Choroid plexus epithelial cell (primary cell): ENCODE data around the gene ACTA2.
A peak's percentile ranks its signal among the peaks of the same experiment; 100 is the strongest.

Experiments
- DNase-seq: peaks from one replicate; pipeline ENCODE4 v3.0.0-alpha.2; 2010; ENCODE audit warnings: low read depth
- H3K4me3 ChIP-seq: 2 replicates; pipeline ENCODE4 v1.5.1; 2011; ENCODE audit warnings: low read depth, mild to moderate bottlenecking, control low read depth, low read length, moderate library complexity
- TF ChIP-seq, protein P1 (sequence below): conservative IDR thresholded peaks from 2 replicates; pipeline ENCODE4 v1.5.1; 2011; ENCODE audit warnings: low read depth, mild to moderate bottlenecking, control low read depth, inconsistent platforms, low read length, moderate library complexity

Gene ACTA2

DNA sequence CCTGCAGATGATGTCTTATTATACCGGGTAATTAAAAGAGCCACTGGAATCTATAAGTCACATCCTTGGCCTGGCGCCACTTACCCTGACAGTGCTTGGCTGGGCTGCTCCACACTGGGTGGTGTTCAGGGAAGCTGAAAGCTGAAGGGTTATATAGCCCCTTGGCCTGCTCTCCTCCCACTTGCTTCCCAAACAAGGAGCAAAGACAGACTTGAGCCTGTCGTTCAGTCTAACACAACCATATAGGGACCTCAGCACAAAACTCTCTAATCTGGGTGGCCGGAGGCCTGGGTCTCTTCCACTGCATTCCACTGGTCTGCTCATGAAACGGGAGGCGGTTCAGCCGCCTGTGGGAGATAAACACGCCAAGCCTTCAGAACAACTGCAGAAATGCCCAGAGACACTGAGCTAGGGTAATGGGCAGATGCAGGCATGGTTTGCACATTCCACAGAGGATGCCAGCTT, at the start of gene ACTA2:
TSS of gene ACTA2 (minus strand) at position 127 of the 465 bp plus-strand sequence. CDS start 3,843 bp downstream, outside the sequence.
- TF ChIP-seq, protein P1, sequence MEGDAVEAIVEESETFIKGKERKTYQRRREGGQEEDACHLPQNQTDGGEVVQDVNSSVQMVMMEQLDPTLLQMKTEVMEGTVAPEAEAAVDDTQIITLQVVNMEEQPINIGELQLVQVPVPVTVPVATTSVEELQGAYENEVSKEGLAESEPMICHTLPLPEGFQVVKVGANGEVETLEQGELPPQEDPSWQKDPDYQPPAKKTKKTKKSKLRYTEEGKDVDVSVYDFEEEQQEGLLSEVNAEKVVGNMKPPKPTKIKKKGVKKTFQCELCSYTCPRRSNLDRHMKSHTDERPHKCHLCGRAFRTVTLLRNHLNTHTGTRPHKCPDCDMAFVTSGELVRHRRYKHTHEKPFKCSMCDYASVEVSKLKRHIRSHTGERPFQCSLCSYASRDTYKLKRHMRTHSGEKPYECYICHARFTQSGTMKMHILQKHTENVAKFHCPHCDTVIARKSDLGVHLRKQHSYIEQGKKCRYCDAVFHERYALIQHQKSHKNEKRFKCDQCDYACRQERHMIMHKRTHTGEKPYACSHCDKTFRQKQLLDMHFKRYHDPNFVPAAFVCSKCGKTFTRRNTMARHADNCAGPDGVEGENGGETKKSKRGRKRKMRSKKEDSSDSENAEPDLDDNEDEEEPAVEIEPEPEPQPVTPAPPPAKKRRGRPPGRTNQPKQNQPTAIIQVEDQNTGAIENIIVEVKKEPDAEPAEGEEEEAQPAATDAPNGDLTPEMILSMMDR: no peak
- peak; percentile 36 for DNase-seq
- peak within 1 kb of the TSS; percentile 18 for H3K4me3 ChIP-seq

DNA sequence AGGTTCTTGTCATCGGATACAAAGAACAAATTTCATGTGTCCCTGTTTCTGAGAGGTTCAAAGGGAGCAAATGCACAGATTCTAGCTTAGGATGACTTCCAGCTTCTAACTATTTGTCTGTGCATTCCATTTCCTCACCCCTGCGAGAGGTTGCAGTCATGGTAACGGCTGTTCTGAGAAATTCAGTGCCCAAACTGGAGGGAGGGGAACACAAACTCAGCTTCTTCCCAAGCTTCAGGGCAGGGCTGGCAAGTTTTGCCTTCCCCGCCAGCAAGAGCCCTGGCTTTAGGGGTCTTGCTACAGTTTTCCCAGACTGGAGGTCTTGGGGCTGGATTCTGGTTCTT, 49.1 kb upstream of the ACTA2 start:
- H3K4me3 ChIP-seq: no peak overlapping the region
- TF ChIP-seq, protein P1: no peak
- peak; percentile 75 for DNase-seq

DNA sequence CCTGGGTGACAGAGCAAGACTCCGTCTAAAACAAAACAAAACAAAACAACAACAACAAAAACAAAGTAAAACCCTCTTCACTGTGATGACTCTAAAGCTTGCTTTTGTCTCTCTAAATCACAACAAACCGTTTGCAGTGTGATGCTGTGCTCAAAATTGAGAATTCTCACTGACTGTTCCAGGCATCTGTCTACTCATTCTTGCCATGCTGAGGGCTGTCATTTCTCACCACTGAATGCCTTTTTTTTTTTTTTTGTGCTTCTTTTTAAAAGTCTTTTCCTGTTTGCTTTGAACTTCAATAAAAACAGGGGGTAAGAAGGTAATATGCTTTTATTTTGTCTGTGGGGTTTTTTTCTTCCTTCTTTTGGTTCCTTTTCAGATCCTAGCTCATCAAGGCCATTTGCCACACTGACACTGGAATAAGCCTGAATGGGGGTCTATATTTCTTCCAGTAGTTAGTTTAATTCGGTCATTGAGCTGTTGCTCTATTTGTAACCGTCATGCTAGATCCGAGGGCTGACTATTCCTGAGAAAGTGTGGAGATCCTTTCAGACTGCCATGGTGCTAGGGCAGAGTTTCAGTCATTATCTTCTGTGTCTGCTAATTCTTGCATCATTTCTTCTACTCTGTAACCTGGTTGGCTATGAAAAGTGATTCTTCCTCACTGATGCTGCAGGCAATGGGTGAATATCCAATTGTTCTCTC, 48.6 kb upstream of the ACTA2 start:
- H3K4me3 ChIP-seq: no peak overlapping the region
- TF ChIP-seq, protein P1: no peak
- no peak for DNase-seq

DNA sequence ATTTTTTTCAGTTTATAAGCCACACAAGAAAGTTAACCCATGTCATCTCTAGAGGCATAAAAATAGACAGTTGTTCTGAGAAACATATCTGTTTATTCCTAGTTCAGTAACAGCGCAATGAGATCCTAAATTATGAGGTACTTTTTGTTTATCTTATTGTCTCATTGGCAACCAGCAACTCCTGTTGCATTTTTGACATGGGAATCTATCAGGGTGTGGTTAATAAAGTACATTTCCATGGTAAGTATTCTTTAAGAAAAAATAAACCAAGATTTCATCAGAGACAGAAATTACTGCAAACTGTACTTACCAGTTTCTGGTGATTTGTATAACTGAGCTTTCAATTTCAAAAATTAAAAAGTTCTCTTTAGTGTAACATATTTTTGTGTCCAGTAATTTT, 47.1 kb upstream of the ACTA2 start:
- TF ChIP-seq, protein P1: no peak
- no peak overlapping the region for H3K4me3 ChIP-seq
- no peak for DNase-seq

DNA sequence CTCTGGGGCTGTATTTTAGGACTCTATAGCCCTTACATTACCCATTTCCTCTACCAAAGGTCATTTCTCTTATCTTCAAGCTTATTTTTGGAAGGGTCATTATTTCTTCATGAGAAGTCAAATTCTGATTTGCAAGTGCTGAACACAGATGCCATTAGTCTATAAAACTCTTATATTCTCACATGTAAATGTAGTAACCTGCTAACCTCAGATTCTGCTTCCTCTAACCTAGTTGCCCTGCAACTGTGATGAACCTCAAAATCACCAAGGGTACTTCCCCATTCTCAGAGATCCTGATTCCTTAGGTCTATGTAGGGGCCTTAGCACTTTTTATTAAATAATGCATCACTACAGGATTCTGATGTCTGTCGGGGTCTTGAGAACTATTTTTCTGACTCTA, 44.4 kb upstream of the ACTA2 start:
- DNase-seq: no peak

DNA sequence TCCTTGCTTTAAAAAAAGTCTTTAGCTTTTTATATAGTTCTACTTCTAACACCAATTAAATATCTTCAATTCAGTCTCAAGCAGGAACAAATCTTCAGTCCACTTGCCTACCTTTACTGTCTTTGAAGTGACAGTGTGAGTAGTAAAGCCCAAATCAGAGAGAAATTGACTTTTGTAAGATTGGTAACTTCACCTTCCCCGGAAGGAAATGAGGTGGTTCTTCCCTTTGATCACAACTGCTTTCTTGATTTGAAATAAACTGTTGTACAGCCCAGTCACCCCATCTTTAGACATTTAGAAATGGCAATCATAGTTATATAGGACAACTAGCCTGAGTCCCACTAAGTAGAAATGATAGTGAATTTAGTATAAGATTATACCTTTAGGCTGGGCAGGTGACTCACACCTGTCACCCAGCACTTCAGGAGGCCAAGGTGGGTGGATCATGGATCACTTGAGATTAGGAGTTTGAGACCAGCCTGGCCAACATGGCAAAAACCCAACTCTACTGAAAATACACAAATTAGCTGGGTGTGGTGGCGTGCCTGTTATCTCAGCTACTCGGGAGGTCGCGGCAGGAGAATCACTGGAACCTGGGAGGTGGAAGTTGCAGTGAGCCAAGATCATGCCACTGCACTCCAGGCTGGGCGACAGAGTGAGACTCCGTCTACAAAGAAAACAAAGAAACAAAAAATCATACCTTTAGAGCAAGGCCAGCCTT, 42.7 kb upstream of the ACTA2 start:
- TF ChIP-seq, protein P1: no peak
- DNase-seq: no peak
- H3K4me3 ChIP-seq: no peak overlapping the region

More for the DNA sequence above, 44.4 kb upstream of the ACTA2 start:
- no peak overlapping the region for H3K4me3 ChIP-seq
- TF ChIP-seq, protein P1: no peak
